H9 (cell line): Measurements from ENCODE around the gene MED8. TPM values are rescaled to one million over a fixed set of nuclear protein-coding genes. Genes with fewer than 3 reads are reported as not detected.

ENCODE experiments used
- DNase-seq: peaks from one replicate; pipeline ENCODE4 v3.0.0-alpha.2; 2017
- H2AFZ ChIP-seq: one replicate; pipeline ENCODE4 v1.6.1; 2013; ENCODE audit warnings: mild to moderate bottlenecking, low read length, control low read depth, moderate library complexity
- H2AK5ac ChIP-seq: 2 replicates; pipeline ENCODE4 v1.6.1; 2013; ENCODE audit warnings: low read length, control low read depth, mixed read lengths; ENCODE audit not compliant: insufficient read length
- H2BK120ac ChIP-seq: one replicate; pipeline ENCODE4 v1.6.1; 2013; ENCODE audit warnings: low read depth, mild to moderate bottlenecking, low read length, control low read depth, inconsistent platforms; ENCODE audit not compliant: poor library complexity, severe bottlenecking
- H2BK12ac ChIP-seq: 2 replicates; pipeline ENCODE4 v1.6.1; 2013; ENCODE audit warnings: low read length, control low read depth, mixed read lengths, low read depth; ENCODE audit not compliant: insufficient read length
- H2BK15ac ChIP-seq: 2 replicates; pipeline ENCODE4 v1.6.1; 2013; ENCODE audit warnings: low read depth, low read length, control low read depth
- H2BK20ac ChIP-seq: one replicate; pipeline ENCODE4 v1.6.1; 2013; ENCODE audit warnings: low read depth, mild to moderate bottlenecking, low read length, control low read depth, inconsistent platforms; ENCODE audit not compliant: poor library complexity, severe bottlenecking
- H2BK5ac ChIP-seq: 2 replicates; pipeline ENCODE4 v1.6.1; 2013; ENCODE audit warnings: low read length, control low read depth, mixed read lengths; ENCODE audit not compliant: insufficient read length
- H3K14ac ChIP-seq: 2 replicates; pipeline ENCODE4 v1.6.1; 2013; ENCODE audit warnings: low read length, control low read depth; ENCODE audit not compliant: insufficient read depth
- H3K18ac ChIP-seq: 2 replicates; pipeline ENCODE4 v1.6.1; 2013; ENCODE audit warnings: low read depth, mild to moderate bottlenecking, mixed read lengths, low read length, control low read depth; ENCODE audit not compliant: insufficient read length
- H3K23ac ChIP-seq: 2 replicates; pipeline ENCODE4 v1.6.1; 2013; ENCODE audit warnings: low read length, control low read depth, mixed read lengths, low read depth; ENCODE audit not compliant: insufficient read length
- H3K23me2 ChIP-seq: 2 replicates; pipeline ENCODE4 v1.6.1; 2013; ENCODE audit warnings: low read depth, mild to moderate bottlenecking, mixed read lengths, low read length, control low read depth; ENCODE audit not compliant: insufficient read length, poor library complexity, severe bottlenecking
- H3K27ac ChIP-seq: 2 replicates; pipeline ENCODE4 v1.5.1; 2013; ENCODE audit warnings: low read length, control low read depth, mixed read lengths, low read depth; ENCODE audit not compliant: insufficient read length
- H3K27me3 ChIP-seq: 2 replicates; pipeline ENCODE4 v1.6.1; 2013; ENCODE audit warnings: low read length, control low read depth, inconsistent platforms; ENCODE audit not compliant: insufficient read depth
- H3K4ac ChIP-seq: 2 replicates; pipeline ENCODE4 v1.6.1; 2013; ENCODE audit warnings: low read depth, mild to moderate bottlenecking, control low read depth, inconsistent platforms, low read length, moderate library complexity
- H3K4me1 ChIP-seq: 2 replicates; pipeline ENCODE4 v1.6.1; 2013; ENCODE audit warnings: low read length, control low read depth, inconsistent platforms; ENCODE audit not compliant: insufficient read depth
- H3K4me2 ChIP-seq: 2 replicates; pipeline ENCODE4 v1.6.1; 2013; ENCODE audit warnings: low read length, control low read depth, mixed read lengths; ENCODE audit not compliant: insufficient read length, insufficient read depth
- H3K56ac ChIP-seq: 2 replicates; pipeline ENCODE4 v1.6.1; 2013; ENCODE audit warnings: low read depth, mild to moderate bottlenecking, mixed read lengths, low read length, control low read depth; ENCODE audit not compliant: insufficient read length
- H3K79me1 ChIP-seq: 2 replicates; pipeline ENCODE4 v1.6.1; 2013; ENCODE audit warnings: low read depth, mild to moderate bottlenecking, moderate library complexity, low read length, control low read depth, inconsistent platforms; ENCODE audit not compliant: insufficient read depth, poor library complexity, severe bottlenecking
- H3K79me2 ChIP-seq: 2 replicates; pipeline ENCODE4 v1.6.1; 2013; ENCODE audit warnings: low read length, control low read depth, inconsistent platforms; ENCODE audit not compliant: insufficient read depth
- H3K9ac ChIP-seq: 2 replicates; pipeline ENCODE4 v1.6.1; 2013; ENCODE audit warnings: low read length, control low read depth, mixed read lengths; ENCODE audit not compliant: insufficient read length; ENCODE audit errors: extremely low read depth
- H3K9me3 ChIP-seq: one replicate; pipeline ENCODE4 v1.6.1; 2013; ENCODE audit warnings: low read depth, low read length, inconsistent platforms; ENCODE audit not compliant: control insufficient read depth
- H3T11ph ChIP-seq: one replicate; pipeline ENCODE4 v1.6.1; 2013; ENCODE audit warnings: mild to moderate bottlenecking, low read length, control low read depth, inconsistent platforms
- H4K20me1 ChIP-seq: one replicate; pipeline ENCODE4 v1.6.1; 2013; ENCODE audit not compliant: control insufficient read depth, insufficient read length, insufficient read depth
- H4K5ac ChIP-seq: 2 replicates; pipeline ENCODE4 v1.6.1; 2013; ENCODE audit warnings: low read depth, mild to moderate bottlenecking, mixed read lengths, low read length, control low read depth; ENCODE audit not compliant: insufficient read length
- H4K8ac ChIP-seq: replicated peaks from 2 replicates; pipeline ENCODE4 v1.6.1; 2013; ENCODE audit warnings: low read length, control low read depth, mixed read lengths, low read depth; ENCODE audit not compliant: insufficient read length
- H4K91ac ChIP-seq: 2 replicates; pipeline ENCODE4 v1.6.1; 2013; ENCODE audit warnings: low read depth, mild to moderate bottlenecking, moderate library complexity, mixed read lengths, low read length, control low read depth; ENCODE audit not compliant: insufficient read length
- H3K27ac Mint-ChIP-seq, 3 experiments: 2 replicates in 2 of 3; 3 replicates in 1 of 3; pipeline ENCODE4 v1.8.0; 2020 to 2021; ENCODE audit warnings: mixed read lengths in 3 of 3, mild to moderate bottlenecking in 1 of 3, moderate library complexity in 1 of 3
- H3K27me3 Mint-ChIP-seq: 2 replicates; pipeline ENCODE4 v1.8.0; 2021; ENCODE audit warnings: low read depth, mild to moderate bottlenecking, moderate library complexity, mixed read lengths
- H3K36me3 Mint-ChIP-seq, 3 experiments: 2 replicates in 2 of 3; 3 replicates in 1 of 3; pipeline ENCODE4 v1.8.0; 2020 to 2021; ENCODE audit warnings: low read depth in 3 of 3, mixed read lengths in 3 of 3; ENCODE audit not compliant: insufficient read depth in 1 of 3
- H3K4me1 Mint-ChIP-seq, 2 experiments: 2 replicates each; pipeline ENCODE4 v1.8.0; 2020; ENCODE audit warnings: mixed read lengths in 2 of 2
- H3K4me3 Mint-ChIP-seq, 2 experiments: 2 replicates in 1 of 2; 3 replicates in 1 of 2; pipeline ENCODE4 v1.8.0; 2020 to 2021; ENCODE audit warnings: mild to moderate bottlenecking in 2 of 2, mixed read lengths in 2 of 2, moderate library complexity in 1 of 2
- H3K9me3 Mint-ChIP-seq, 2 experiments: 2 replicates in 1 of 2; 3 replicates in 1 of 2; pipeline ENCODE4 v1.8.0; 2020; ENCODE audit warnings: mild to moderate bottlenecking in 2 of 2, mixed read lengths in 2 of 2, moderate library complexity in 1 of 2
- CTCF ChIP-seq: fragments of 200-600 bp; sonication (generic); conservative IDR thresholded peaks from 3 replicates; pipeline ENCODE4 v1.8.0; 2021; ENCODE audit warnings: antibody characterized with exemption, mild to moderate bottlenecking
- WGBS: extraction: QIAGEN DNeasy Blood & Tissue Kit; methylation state at CpG from one replicate; pipeline ENCODE4 v1.1.7; 2013; ENCODE audit warnings: missing lambda C conversion rate, low lambda C conversion rate, mixed read lengths; ENCODE audit not compliant: insufficient read length; ENCODE audit errors: extremely low coverage; 5-methylcytosine and 5-hydroxymethylcytosine counted together
- total RNA-seq: library from RNA; stranded (reverse); gene quantifications from 2 replicates; pipeline ENCODE4 v1.2.1, GENCODE V29; 2021

Gene MED8
- total RNA-seq, 1 experiment from 2014 or later: 23.0 TPM

- no peak overlapping the region for H2BK5ac ChIP-seq
- Mint-ChIP-seq H3K27me3 (no peaks in the 10 kb centered on the region), H3K27ac (no peak overlapping the region), H3K4me1 (peaks cover 3 to 7% of the 10 kb centered on the region in 2 experiments), H3K4me3 (no peak overlapping the region), H3K9me3 (no peaks in the 10 kb centered on the region), H3K36me3 (peaks cover 0 to 11% (median 2%) of the 10 kb centered on the region in 3 experiments; a peak in 3 of 7 replicates)
- H3K79me2 ChIP-seq: no peaks in the 10 kb centered on the region
- no peaks in the 10 kb centered on the region for H3K9me3 ChIP-seq
- H4K8ac ChIP-seq: no peak overlapping the region
- H4K91ac ChIP-seq: no peak overlapping the region
- no peaks in the 10 kb centered on the region for H3K23me2 ChIP-seq
- H2AK5ac ChIP-seq: no peak overlapping the region
- H3K56ac ChIP-seq: no peak overlapping the region
- H2BK15ac ChIP-seq: no peak overlapping the region
- H4K5ac ChIP-seq: no peak overlapping the region
- H2BK20ac ChIP-seq: no peak overlapping the region
- H2BK120ac ChIP-seq: no peak overlapping the region
- H3K18ac ChIP-seq: no peak overlapping the region
- no peak overlapping the region for H3T11ph ChIP-seq
- H3K14ac ChIP-seq: no peak overlapping the region
- H2AFZ ChIP-seq: no peak overlapping the region
- H3K4me2 ChIP-seq: no peak overlapping the region
- no peak overlapping the region for H3K4ac ChIP-seq
- no peaks in the 10 kb centered on the region for H3K4me1 ChIP-seq
- no peak for TF ChIP-seq CTCF
- H4K20me1 ChIP-seq: no peaks in the 10 kb centered on the region
- no peak overlapping the region for H3K27ac ChIP-seq
- H3K9ac ChIP-seq: no peak overlapping the region
- DNase-seq: no peak
- H3K27me3 ChIP-seq: no peaks in the 10 kb centered on the region
- H3K79me1 ChIP-seq: no peaks in the 10 kb centered on the region
- no CpG with 5 or more reads among the region's 1 CpG for WGBS
- no peak overlapping the region for H2BK12ac ChIP-seq
- H3K23ac ChIP-seq: no peak overlapping the region
Observed at GRCh38 chr1:43377831-43378230, 11.8 kb downstream of the MED8 start.
